Keratinocyte (primary cell): ENCODE data around the gene OPHN1.

Experiments used
- EZH2 ChIP-seq: IDR thresholded peaks from one replicate; pipeline ENCODE4 v1.6.1; 2012; ENCODE audit warnings: inconsistent platforms, mild to moderate bottlenecking, low read length, moderate library complexity
- TF ChIP-seq, protein P1 (sequence below), 3 experiments: IDR thresholded peaks in 1 of 3; conservative IDR thresholded peaks in 1 of 3; optimal IDR thresholded peaks in 1 of 3; 2 replicates in 2 of 3; 3 replicates in 1 of 3; pipeline versions ENCODE3 to v1.5.1; 2011; ENCODE audit warnings: low read length in 3 of 3, mild to moderate bottlenecking in 3 of 3, moderate library complexity in 2 of 3, control low read depth in 1 of 3, inconsistent platforms in 1 of 3; ENCODE audit not compliant: insufficient read depth in 2 of 3; ENCODE audit errors: extremely low read depth in 1 of 3

- TF ChIP-seq, protein P1, sequence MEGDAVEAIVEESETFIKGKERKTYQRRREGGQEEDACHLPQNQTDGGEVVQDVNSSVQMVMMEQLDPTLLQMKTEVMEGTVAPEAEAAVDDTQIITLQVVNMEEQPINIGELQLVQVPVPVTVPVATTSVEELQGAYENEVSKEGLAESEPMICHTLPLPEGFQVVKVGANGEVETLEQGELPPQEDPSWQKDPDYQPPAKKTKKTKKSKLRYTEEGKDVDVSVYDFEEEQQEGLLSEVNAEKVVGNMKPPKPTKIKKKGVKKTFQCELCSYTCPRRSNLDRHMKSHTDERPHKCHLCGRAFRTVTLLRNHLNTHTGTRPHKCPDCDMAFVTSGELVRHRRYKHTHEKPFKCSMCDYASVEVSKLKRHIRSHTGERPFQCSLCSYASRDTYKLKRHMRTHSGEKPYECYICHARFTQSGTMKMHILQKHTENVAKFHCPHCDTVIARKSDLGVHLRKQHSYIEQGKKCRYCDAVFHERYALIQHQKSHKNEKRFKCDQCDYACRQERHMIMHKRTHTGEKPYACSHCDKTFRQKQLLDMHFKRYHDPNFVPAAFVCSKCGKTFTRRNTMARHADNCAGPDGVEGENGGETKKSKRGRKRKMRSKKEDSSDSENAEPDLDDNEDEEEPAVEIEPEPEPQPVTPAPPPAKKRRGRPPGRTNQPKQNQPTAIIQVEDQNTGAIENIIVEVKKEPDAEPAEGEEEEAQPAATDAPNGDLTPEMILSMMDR (optimal IDR thresholded peaks at IDR 0.05 in 1 of 3, IDR thresholded peaks at IDR 0.05 in 1 of 3, conservative IDR thresholded peaks at IDR 0.05 in 1 of 3; ENCODE audit: extremely low read depth in 1 of 3, insufficient read depth in 2 of 3, low read length in 3 of 3), result no peak
- TF ChIP-seq EZH2, result no peak
Observed at GRCh38 chrX:68433981-68434299, 645 bp upstream of the OPHN1 start.
